Measurements from ENCODE around the gene PRMT9.

PRMT9 gene

GRCh38 chr4:147678796-147679549, 5.0 kb downstream of the PRMT9 start:
- H3K27me3 ChIP-seq, result no peaks in the 10 kb centered on the region
- DNase-seq, result no peak
- intact Hi-C loops (cut with DNase I; ENCODE audit: low total_unique reads), result loop anchor here (10.0 kb wide), 1 partner anchor 54 kb away; no protein-coding TSS in a partner anchor
- no peaks in the 10 kb centered on the region for H3K9me3 ChIP-seq
- no peak for TF ChIP-seq CTCF (IDR thresholded peaks at IDR 0.05)
- H3K4me1 ChIP-seq, result peaks cover 0 to 12% (median 0%) of the 10 kb centered on the region in 4 donors
- H3K4me3 ChIP-seq, result no peak overlapping the region
- no peak overlapping the region for H3K27ac ChIP-seq
- peaks cover 0 to 15% (median 9%) of the 10 kb centered on the region in 3 donors for H3K36me3 ChIP-seq

- intact Hi-C loops (cut with DNase I; ENCODE audit: low total_unique reads), result loop anchor here (10.0 kb wide), 1 partner anchor 53 kb away; no protein-coding TSS in a partner anchor
Measured at GRCh38 chr4:147678106-147678505, 5.9 kb downstream of the PRMT9 start.

GRCh38 chr4:147674496-147674895, 9.5 kb downstream of the PRMT9 start:
- H3K36me3 ChIP-seq, result peaks cover 0 to 9% (median 7%) of the 10 kb centered on the region in 3 donors
- no peak overlapping the region for H3K27ac ChIP-seq
- intact Hi-C loops (cut with DNase I; ENCODE audit: low total_unique reads), result loop anchor here (10.0 kb wide), 1 partner anchor 50 kb away; no protein-coding TSS in a partner anchor

More at GRCh38 chr4:147678106-147678505, 5.9 kb downstream of the PRMT9 start:
- Histone ChIP-seq H3K9me3 (no peaks in the 10 kb centered on the region), H3K27ac (no peak overlapping the region), H3K4me3 (no peak overlapping the region), H3K36me3 (peaks cover 0 to 15% (median 9%) of the 10 kb centered on the region in 3 donors), H3K4me1 (peaks cover 0 to 12% (median 0%) of the 10 kb centered on the region in 4 donors), H3K27me3 (no peaks in the 10 kb centered on the region)
- no peak for TF ChIP-seq CTCF (IDR thresholded peaks at IDR 0.05)
- no peak for DNase-seq

GRCh38 chr4:147674073-147674472, 9.9 kb downstream of the PRMT9 start:
- intact Hi-C loops (cut with DNase I; ENCODE audit: low total_unique reads), result loop anchor here (10.0 kb wide), 1 partner anchor 49 kb away; no protein-coding TSS in a partner anchor
- Histone ChIP-seq H3K4me1 (no peaks in the 10 kb centered on the region), H3K27me3 (no peaks in the 10 kb centered on the region), H3K36me3 (peaks cover 0 to 11% (median 2%) of the 10 kb centered on the region in 3 donors), H3K9me3 (no peaks in the 10 kb centered on the region), H3K27ac (no peak overlapping the region), H3K4me3 (no peak overlapping the region)
- TF ChIP-seq CTCF (IDR thresholded peaks at IDR 0.05), result no peak
- DNase-seq, result no peak

More at GRCh38 chr4:147674496-147674895, 9.5 kb downstream of the PRMT9 start:
- no peak for DNase-seq
- no peaks in the 10 kb centered on the region for H3K9me3 ChIP-seq
- no peak overlapping the region for H3K4me3 ChIP-seq
- H3K4me1 ChIP-seq, result no peaks in the 10 kb centered on the region
- TF ChIP-seq CTCF (IDR thresholded peaks at IDR 0.05), result no peak
- H3K27me3 ChIP-seq, result no peaks in the 10 kb centered on the region

- Histone ChIP-seq H3K4me3 (no peak overlapping the region), H3K27me3 (no peaks in the 10 kb centered on the region), H3K36me3 (peaks cover 19 to 77% (median 30%) of the 10 kb centered on the region in 3 donors), H3K9me3 (no peaks in the 10 kb centered on the region), H3K27ac (no peak overlapping the region), H3K4me1 (no peaks in the 10 kb centered on the region)
- intact Hi-C loops (cut with DNase I; ENCODE audit: low total_unique reads), result no loop called here
- no peak for DNase-seq
- TF ChIP-seq CTCF (IDR thresholded peaks at IDR 0.05), result no peak
Measured at GRCh38 chr4:147658501-147658900, 25.5 kb downstream of the PRMT9 start.

Measured in tibial artery (tissue), 4 donors.